Keratinocyte (primary cell): ENCODE data around the gene DGCR6L.
"Not testable (repeated sequence)": the region's sequence is repeated elsewhere in the genome, so short reads cannot be mapped to it uniquely, and the experiment has no call there.

Experiments
- EZH2 ChIP-seq: IDR thresholded peaks from one replicate; pipeline ENCODE4 v1.6.1; 2012; ENCODE audit warnings: inconsistent platforms, mild to moderate bottlenecking, low read length, moderate library complexity
- TF ChIP-seq, protein P1 (sequence below), 3 experiments: IDR thresholded peaks in 1 of 3; conservative IDR thresholded peaks in 1 of 3; optimal IDR thresholded peaks in 1 of 3; 2 replicates in 2 of 3; 3 replicates in 1 of 3; pipeline versions ENCODE3 to v1.5.1; 2011; ENCODE audit warnings: low read length in 3 of 3, mild to moderate bottlenecking in 3 of 3, moderate library complexity in 2 of 3, control low read depth in 1 of 3, inconsistent platforms in 1 of 3; ENCODE audit not compliant: insufficient read depth in 2 of 3; ENCODE audit errors: extremely low read depth in 1 of 3

DNA sequence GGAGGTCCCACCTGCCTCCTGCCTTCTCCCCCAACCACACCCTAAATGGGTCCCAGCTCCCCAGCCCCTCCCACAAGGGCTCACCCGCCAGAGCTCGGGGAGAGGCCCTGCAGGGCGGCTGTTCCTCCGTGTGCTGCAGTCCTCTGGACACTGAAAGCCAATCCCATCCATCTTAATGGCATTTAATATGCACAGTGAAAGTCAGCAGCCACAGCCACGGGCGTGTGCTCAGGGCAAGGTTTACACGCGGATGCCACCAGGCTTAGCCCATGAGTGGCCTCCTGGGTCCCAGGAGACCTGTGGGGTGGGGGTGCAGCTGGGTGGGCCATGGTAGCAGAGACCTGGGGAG, 33.6 kb downstream of the DGCR6L start:
- TF ChIP-seq, protein P1, sequence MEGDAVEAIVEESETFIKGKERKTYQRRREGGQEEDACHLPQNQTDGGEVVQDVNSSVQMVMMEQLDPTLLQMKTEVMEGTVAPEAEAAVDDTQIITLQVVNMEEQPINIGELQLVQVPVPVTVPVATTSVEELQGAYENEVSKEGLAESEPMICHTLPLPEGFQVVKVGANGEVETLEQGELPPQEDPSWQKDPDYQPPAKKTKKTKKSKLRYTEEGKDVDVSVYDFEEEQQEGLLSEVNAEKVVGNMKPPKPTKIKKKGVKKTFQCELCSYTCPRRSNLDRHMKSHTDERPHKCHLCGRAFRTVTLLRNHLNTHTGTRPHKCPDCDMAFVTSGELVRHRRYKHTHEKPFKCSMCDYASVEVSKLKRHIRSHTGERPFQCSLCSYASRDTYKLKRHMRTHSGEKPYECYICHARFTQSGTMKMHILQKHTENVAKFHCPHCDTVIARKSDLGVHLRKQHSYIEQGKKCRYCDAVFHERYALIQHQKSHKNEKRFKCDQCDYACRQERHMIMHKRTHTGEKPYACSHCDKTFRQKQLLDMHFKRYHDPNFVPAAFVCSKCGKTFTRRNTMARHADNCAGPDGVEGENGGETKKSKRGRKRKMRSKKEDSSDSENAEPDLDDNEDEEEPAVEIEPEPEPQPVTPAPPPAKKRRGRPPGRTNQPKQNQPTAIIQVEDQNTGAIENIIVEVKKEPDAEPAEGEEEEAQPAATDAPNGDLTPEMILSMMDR (optimal IDR thresholded peaks at IDR 0.05 in 1 of 3, IDR thresholded peaks at IDR 0.05 in 1 of 3, conservative IDR thresholded peaks at IDR 0.05 in 1 of 3; ENCODE audit: extremely low read depth in 1 of 3, insufficient read depth in 2 of 3, low read length in 3 of 3), result not testable (repeated sequence)
- not testable (repeated sequence) for TF ChIP-seq EZH2
